Natural killer cell treated with Interleukin-12 subunit alpha and Interleukin-12 subunit beta and Interleukin-15 and Interleukin-18, amount 100 ng/mL, for 72 hours (primary cell): ENCODE data around the gene CR1L. TPM values are rescaled to one million over a fixed set of nuclear protein-coding genes. Genes with fewer than 3 reads are reported as not detected.
A peak's percentile ranks its signal among the peaks of the same experiment; 100 is the strongest.
"Not testable (repeated sequence)": the region's sequence is repeated elsewhere in the genome, so short reads cannot be mapped to it uniquely, and the experiment has no call there.

Source experiments
- ATAC-seq, 2 donors: fragments of 150-1000 bp; cut with Tn5 transposase in 1 of 2; sonication (Bioruptor Pico), chemical (Tn5 transposase) in 1 of 2; 2 replicates each; pipeline ENCODE4 v1.10.0; 2021
- DNase-seq: peaks from one replicate; pipeline ENCODE4 v3.0.0; 2022; ENCODE audit warnings: low spot score
- H3K27ac Mint-ChIP-seq, 2 donors: 1 replicate in 1 of 2; 2 replicates in 1 of 2; pipeline ENCODE4 v1.8.0; 2022; ENCODE audit warnings: mixed read lengths in 2 of 2, mild to moderate bottlenecking in 1 of 2, moderate library complexity in 1 of 2
- H3K27me3 Mint-ChIP-seq, 2 donors: 1 replicate in 1 of 2; 2 replicates in 1 of 2; pipeline ENCODE4 v1.8.0; 2022; ENCODE audit warnings: mixed read lengths in 2 of 2
- H3K36me3 Mint-ChIP-seq: one replicate; pipeline ENCODE4 v1.8.0; 2022; ENCODE audit warnings: mixed read lengths
- H3K4me1 Mint-ChIP-seq, 2 donors: 1 replicate in 1 of 2; 2 replicates in 1 of 2; pipeline ENCODE4 v1.8.0; 2022; ENCODE audit warnings: low read depth in 2 of 2, mixed read lengths in 2 of 2, mild to moderate bottlenecking in 1 of 2
- H3K4me3 Mint-ChIP-seq: one replicate; pipeline ENCODE4 v1.8.0; 2022; ENCODE audit warnings: mixed read lengths
- H3K9me3 Mint-ChIP-seq: 2 replicates; pipeline ENCODE4 v1.8.0; 2022; ENCODE audit warnings: mixed read lengths
- total RNA-seq, 2 donors: library from RNA; stranded (reverse); gene quantifications; one replicate each; pipeline ENCODE4 v1.2.3, GENCODE V29; 2022

The CR1L gene
- not detected for total RNA-seq

DNA sequence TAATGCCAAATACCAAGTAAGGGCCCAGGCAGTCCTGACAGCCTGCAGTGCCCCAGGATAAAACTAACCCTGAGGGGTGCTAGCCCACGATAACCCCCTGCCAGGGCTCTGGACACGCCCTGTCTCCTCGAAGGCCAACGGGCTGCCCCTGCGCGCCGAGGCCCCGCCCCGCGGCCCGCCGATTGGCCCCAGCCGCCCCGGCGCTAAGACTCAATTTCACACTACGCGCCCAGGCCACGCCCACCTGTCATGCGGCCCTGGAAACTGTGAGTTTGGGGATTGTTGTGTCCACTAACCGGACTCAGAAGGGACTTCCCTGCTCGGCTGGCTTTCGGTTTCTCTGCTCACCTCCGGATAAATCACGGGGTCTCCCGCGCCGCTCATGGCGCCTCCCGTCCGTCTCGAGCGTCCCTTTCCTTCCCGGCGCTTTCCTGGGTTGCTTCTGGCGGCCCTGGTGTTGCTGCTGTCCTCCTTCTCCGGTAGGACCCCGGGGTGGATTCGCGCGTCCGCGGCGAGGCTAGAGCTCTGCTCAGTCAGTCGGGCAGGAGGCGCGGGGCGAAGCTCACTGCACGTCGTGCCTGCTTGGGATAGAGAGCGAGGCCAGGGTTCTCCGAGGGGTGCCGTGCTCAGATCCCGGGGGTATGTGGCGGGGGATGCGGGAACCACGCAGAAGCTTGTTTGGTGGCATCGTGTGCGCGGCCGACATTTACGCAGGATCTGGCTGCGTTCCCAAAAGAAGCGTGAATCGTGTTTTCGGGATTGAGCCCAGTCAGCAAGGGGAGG is at the start of gene CR1L:
TSS of gene CR1L (plus strand) at position 282 of the 783 bp plus-strand sequence. CDS start at position 383, 101 bp downstream.
- H3K27ac Mint-ChIP-seq, result peak within 1 kb of the TSS in 1 of 2 donors; percentile 72
- DNase-seq (peak; percentile 90), ATAC-seq (peak; percentile 96)
- H3K36me3 Mint-ChIP-seq, result no peaks in the 10 kb centered on the region
- peaks cover 8 to 10% of the 10 kb centered on the region in 2 donors for H3K4me1 Mint-ChIP-seq
- H3K27me3 Mint-ChIP-seq, result peaks cover 18 to 51% of the 10 kb centered on the region in 2 donors
- H3K4me3 Mint-ChIP-seq, result peak within 1 kb of the TSS; percentile 70
- H3K9me3 Mint-ChIP-seq, result no peaks in the 10 kb centered on the region

DNA sequence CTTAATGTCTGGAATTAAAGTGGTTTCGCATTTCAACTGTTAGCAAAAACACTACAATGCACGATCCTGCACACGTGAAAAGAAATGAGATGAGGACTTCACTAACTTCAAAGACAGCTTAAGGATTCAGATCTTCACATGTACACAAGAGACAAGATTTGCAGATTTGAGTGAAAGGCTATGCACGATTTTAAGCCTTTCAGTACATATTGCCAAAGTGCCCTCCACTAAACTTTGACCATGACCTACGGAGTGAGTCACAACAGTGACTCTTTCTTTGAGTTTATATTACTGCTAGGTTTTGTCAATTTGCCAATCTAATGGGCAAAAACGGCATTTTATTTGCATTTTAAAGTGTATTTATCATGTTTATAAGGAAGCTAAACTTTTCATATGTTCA is 41.2 kb upstream of the CR1L start:
- ATAC-seq (no peak), DNase-seq (no peak)
- H3K4me3 Mint-ChIP-seq, result no peak overlapping the region
- no peak overlapping the region for H3K27ac Mint-ChIP-seq
- no peaks in the 10 kb centered on the region for H3K9me3 Mint-ChIP-seq
- no peaks in the 10 kb centered on the region for H3K36me3 Mint-ChIP-seq
- H3K27me3 Mint-ChIP-seq, result peaks cover 27 to 54% of the 10 kb centered on the region in 2 donors
- H3K4me1 Mint-ChIP-seq, result no peaks in the 10 kb centered on the region

DNA sequence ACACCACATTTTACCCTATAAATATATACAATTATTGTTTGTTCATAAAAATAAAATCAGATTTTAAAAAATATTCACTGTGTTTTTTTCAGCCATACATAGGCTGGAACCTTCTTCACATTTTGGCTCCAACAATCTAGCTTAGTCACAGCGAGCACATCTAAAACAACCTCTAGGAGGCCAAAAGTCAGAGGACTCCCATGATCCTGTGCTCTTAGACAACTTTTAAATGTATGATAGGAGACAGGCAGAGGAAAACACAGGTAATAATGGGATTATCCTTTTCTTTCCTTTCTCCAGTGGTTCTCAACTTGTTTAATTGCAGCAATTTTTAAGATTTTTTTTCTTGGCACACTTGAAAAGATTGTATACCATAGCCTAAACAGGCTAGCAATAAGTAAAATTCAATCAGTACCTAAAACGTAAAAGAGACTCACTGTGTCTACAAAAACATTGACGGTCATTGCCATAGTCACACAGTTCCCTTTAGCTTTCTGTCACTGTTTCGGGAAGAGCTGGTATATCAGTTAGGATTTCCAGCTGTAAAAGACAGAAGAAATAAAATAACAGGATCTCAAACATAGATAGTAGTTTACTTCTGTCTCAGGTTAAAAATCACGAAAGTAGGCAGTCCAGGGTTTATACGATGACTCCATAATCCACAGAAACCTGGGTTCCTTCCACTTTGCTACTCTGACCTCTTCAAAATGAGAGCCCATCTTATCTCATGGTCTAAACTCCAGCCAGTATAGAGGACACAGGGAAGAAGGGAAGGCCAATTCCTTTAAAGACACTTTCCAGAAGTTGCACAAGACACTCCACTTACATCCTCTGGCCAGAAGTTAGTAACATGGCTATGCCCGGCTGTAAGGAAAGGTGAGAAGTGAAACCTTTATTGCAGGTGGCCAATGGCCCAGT is 39.2 kb upstream of the CR1L start:
- no peak for ATAC-seq
- H3K4me3 Mint-ChIP-seq, result no peak overlapping the region
- no peaks in the 10 kb centered on the region for H3K4me1 Mint-ChIP-seq
- H3K27ac Mint-ChIP-seq, result no peak overlapping the region
- peaks cover 25 to 39% of the 10 kb centered on the region in 2 donors for H3K27me3 Mint-ChIP-seq
- H3K9me3 Mint-ChIP-seq, result no peaks in the 10 kb centered on the region
- DNase-seq, result no peak
- no peaks in the 10 kb centered on the region for H3K36me3 Mint-ChIP-seq

DNA sequence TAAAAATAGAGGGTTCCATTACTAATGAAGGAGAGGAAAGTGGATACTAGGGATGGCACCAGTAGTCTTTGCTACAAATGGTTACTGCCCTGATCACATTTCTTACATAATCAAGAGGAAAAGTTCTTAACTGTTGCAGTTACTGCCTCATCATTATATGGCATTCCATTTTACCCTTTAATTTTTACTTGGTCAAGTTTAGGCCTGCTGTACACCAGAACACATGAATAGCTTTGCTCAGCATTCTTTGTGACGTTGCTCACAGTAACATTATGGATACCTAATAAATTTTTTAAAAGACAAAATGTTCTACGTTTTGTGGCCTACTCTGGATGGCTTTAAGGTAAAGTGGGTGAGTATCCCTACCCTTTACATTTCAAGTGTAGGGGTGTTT is 38.6 kb upstream of the CR1L start:
- ATAC-seq (no peak), DNase-seq (no peak)
- H3K4me1 Mint-ChIP-seq, result no peaks in the 10 kb centered on the region
- no peak overlapping the region for H3K4me3 Mint-ChIP-seq
- H3K27me3 Mint-ChIP-seq, result peaks cover 30 to 39% of the 10 kb centered on the region in 2 donors
- no peak overlapping the region for H3K27ac Mint-ChIP-seq
- no peaks in the 10 kb centered on the region for H3K9me3 Mint-ChIP-seq
- no peaks in the 10 kb centered on the region for H3K36me3 Mint-ChIP-seq

DNA sequence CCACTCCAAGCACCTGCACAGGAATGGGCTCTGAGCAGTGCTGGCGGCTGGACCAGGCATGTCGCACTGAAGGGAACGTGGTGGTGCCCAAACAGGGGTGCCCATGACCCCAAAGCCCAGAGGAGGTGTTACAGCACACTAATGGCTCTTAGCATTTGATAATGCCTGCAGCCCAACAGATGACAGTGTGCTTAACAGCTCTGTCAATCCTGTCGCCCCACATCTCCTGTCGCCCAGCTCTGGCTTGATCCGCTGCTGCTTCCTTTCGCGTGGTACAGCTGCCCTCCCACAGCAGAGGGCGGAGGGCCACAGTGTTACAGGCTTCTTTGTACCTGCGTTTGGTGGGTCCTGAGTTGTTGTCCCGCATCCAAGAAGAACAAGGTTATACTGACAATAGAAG is 32.2 kb upstream of the CR1L start:
- no peaks in the 10 kb centered on the region for H3K9me3 Mint-ChIP-seq
- H3K27me3 Mint-ChIP-seq, result peaks cover 26 to 27% of the 10 kb centered on the region in 2 donors
- ATAC-seq (no peak), DNase-seq (no peak)
- H3K36me3 Mint-ChIP-seq, result no peaks in the 10 kb centered on the region
- no peaks in the 10 kb centered on the region for H3K4me1 Mint-ChIP-seq
- no peak overlapping the region for H3K4me3 Mint-ChIP-seq
- no peak overlapping the region for H3K27ac Mint-ChIP-seq

DNA sequence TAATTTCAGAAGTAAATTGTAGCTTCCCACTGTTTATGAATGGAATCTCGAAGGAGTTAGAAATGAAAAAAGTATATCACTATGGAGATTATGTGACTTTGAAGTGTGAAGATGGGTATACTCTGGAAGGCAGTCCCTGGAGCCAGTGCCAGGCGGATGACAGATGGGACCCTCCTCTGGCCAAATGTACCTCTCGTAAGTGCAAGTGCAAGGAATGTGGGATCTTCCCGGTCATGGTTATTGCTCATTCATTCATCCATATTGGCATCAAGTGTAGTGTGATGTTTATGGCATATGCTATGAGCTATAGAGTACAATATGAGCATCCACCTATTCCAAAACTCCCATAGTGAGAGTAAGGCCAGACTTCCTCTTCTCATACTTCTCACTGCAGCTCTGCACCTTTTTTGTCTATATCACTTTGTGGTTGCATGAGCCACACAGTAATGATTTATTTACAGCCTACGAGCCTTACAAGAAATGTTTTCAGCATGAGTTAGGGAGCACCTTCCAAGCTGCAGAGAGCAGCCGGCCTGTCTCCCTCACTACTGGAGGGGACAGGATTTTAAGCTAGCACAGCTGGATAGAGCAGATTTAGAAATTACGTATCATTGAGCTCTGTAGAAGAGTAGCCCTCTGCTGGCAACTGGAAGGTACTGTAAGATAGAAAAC is 24.9 kb upstream of the CR1L start:
- Mint-ChIP-seq H3K9me3 (no peaks in the 10 kb centered on the region), H3K36me3 (no peaks in the 10 kb centered on the region), H3K4me1 (peaks cover 0 to 4% of the 10 kb centered on the region in 2 donors), H3K27ac (no peak overlapping the region), H3K27me3 (peaks cover 17 to 27% of the 10 kb centered on the region in 2 donors), H3K4me3 (no peak overlapping the region)
- ATAC-seq (peak; percentile 72 to 76), DNase-seq (no peak)

DNA sequence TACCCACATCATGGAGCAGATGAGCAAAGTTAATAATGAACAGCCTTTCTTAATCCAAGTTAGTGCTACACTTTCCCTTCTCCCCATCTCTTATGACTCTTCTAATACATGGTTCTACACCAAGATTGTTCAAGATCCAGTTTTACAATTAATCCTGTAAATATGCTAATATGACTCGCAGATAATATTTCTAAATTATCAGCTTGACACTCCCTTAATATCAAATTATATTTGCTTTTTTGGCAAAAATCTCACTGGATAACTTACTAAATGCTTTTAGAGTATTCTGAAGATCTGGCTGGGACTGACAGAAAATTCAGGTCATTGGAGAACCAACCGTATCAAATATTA is 24.4 kb upstream of the CR1L start:
- no peak overlapping the region for H3K27ac Mint-ChIP-seq
- H3K4me1 Mint-ChIP-seq, result peaks cover 0 to 4% of the 10 kb centered on the region in 2 donors
- peaks cover 17 to 27% of the 10 kb centered on the region in 2 donors for H3K27me3 Mint-ChIP-seq
- no peaks in the 10 kb centered on the region for H3K9me3 Mint-ChIP-seq
- no peak overlapping the region for H3K4me3 Mint-ChIP-seq
- no peak for ATAC-seq
- no peak for DNase-seq
- no peaks in the 10 kb centered on the region for H3K36me3 Mint-ChIP-seq

DNA sequence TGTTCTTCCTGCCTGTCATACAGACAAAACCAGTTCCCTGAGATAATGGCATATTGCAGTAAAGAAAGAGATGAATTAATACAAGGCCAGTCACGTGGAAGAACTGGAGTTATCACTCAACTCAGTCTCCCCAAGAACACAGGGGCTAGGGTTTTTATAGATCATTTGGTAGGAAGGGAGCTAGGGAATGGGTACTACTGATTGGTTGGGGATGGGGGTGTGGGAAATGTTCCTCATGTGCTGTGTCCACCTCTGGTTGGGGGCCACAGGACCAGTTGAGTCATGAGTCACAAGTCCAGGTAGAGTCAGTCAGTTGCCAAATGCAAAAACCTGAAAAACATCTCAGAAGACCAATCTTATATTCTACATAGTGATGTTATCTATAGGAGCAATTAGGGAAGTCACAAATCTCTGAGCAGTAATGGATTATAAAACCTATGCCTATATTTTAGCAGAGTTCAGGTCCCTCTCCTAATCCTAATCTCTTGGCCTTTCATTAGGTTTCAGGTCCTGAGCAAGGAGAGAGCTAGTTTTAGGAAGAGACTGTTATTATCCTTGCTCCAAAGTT is 19.3 kb upstream of the CR1L start:
- not testable (repeated sequence) for ATAC-seq, H3K36me3 Mint-ChIP-seq, H3K9me3 Mint-ChIP-seq, H3K4me1 Mint-ChIP-seq, DNase-seq, H3K4me3 Mint-ChIP-seq
- Mint-ChIP-seq H3K27me3 (peaks cover 0 to 12% of the 10 kb centered on the region in 2 donors), H3K27ac (peak overlapping the region in 1 of 2 donors; percentile 13)

DNA sequence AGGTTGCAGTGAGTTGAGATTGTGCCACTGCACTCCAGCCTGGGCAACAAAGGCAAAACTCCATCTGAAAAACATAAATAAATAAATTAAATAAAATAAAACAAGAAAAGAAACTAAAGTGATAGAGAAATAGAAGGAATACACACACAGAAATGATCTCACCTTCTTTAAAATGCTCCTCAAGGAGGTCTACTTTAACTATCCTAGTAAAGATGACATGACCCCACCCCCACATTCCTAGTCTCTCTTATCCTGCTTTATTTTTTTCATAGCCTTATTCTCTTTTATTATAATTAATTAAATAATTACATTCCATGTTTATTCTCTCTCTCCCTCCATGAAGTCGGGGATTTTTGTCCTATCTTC is 18.0 kb upstream of the CR1L start:
- DNase-seq, result no peak
- Mint-ChIP-seq H3K36me3 (no peaks in the 10 kb centered on the region), H3K4me3 (no peak overlapping the region)

DNA sequence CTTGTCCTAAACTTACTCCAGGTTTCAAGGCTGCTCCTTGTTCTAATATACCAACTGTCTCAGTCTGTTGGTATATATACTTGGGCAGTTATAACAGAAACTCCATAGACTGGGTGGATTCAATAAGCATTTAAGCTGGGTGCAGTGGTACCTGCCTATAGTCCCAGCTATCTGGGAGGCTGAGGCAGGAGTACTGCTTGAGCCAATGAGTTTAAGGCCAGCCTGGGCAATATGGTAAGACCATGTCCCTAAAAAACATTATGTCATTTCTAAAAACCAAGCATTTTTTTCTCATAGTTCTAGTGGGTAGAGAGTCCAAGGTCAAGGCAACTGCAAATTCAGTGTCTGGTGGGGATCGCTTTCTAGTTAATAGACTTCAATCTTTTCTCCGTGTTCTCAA is 17.4 kb upstream of the CR1L start:
- no peaks in the 10 kb centered on the region for H3K9me3 Mint-ChIP-seq
- ATAC-seq (no peak), DNase-seq (no peak)
- H3K27me3 Mint-ChIP-seq, result peaks cover 7 to 20% of the 10 kb centered on the region in 2 donors
- H3K27ac Mint-ChIP-seq, result no peak overlapping the region
- no peaks in the 10 kb centered on the region for H3K4me1 Mint-ChIP-seq
- no peak overlapping the region for H3K4me3 Mint-ChIP-seq
- no peaks in the 10 kb centered on the region for H3K36me3 Mint-ChIP-seq

More for the DNA sequence above, 18.0 kb upstream of the CR1L start:
- H3K9me3 Mint-ChIP-seq, result no peaks in the 10 kb centered on the region
- H3K4me1 Mint-ChIP-seq, result no peaks in the 10 kb centered on the region
- peaks cover 7 to 19% of the 10 kb centered on the region in 2 donors for H3K27me3 Mint-ChIP-seq
- no peak for ATAC-seq
- no peak overlapping the region for H3K27ac Mint-ChIP-seq

DNA sequence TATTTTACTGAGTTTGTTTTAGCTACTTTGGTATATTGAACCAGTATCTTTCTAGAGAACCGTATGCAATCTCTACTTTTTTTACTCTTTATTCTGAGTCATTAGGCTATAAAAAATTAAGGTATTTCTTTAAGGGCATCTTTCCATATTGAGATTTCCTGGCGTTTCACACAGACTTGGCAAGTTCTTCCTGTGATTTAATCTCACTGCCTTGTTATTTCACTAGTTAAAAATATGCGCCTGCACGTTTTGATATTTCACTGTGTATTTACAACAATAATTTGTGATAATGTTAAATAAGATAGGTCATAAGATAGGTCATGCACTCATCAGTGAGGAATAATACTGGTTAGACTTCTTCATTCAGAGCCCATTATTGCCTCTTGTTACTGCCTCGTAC is 16.2 kb upstream of the CR1L start:
- Mint-ChIP-seq H3K4me3 (no peak overlapping the region), H3K9me3 (no peaks in the 10 kb centered on the region), H3K27ac (no peak overlapping the region), H3K4me1 (no peaks in the 10 kb centered on the region), H3K36me3 (no peaks in the 10 kb centered on the region), H3K27me3 (peaks cover 15 to 31% of the 10 kb centered on the region in 2 donors)
- no peak for DNase-seq
- no peak for ATAC-seq

DNA sequence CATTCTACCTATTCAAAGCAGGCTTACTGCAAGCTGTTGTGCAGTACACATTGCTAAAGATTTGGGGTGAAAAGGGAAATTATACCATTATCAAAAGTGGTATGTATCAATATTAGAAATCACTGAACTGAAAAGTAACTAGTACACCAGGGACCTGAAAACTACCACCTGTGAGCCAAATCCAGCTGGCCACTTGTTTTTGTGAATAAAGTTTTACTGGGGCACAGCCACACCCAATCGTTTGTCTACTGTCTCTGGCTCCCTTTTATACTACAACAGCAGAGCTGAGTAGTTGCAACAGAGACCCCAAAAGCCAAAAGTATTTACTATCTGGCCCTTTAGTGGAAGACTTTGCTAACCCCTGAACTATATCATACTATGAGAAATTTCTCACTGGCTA is 13.8 kb upstream of the CR1L start:
- Mint-ChIP-seq H3K27ac (no peak overlapping the region), H3K4me3 (no peak overlapping the region), H3K27me3 (peaks cover 19 to 39% of the 10 kb centered on the region in 2 donors), H3K36me3 (no peaks in the 10 kb centered on the region), H3K4me1 (no peaks in the 10 kb centered on the region), H3K9me3 (no peaks in the 10 kb centered on the region)
- no peak for DNase-seq
- ATAC-seq, result no peak

DNA sequence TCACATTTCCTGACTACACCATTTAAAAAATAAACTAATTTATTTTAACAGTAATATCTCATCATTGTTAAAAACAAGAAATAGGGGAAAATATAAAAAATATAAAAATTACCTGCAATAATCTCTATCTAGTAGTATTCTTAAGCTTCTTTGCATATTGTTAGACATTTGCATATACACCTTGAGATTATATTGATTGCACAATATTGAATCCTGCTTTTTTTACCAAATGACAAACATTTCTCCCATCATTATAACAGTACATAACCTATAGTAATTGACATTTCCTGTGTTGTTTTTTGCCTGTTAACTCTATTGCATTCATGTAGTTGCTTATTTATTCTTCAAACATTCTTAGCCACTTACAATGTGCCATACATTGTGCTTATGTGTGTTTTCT is 11.7 kb upstream of the CR1L start:
- Mint-ChIP-seq H3K36me3 (no peaks in the 10 kb centered on the region), H3K9me3 (no peaks in the 10 kb centered on the region), H3K27me3 (peaks cover 22 to 42% of the 10 kb centered on the region in 2 donors), H3K4me1 (no peaks in the 10 kb centered on the region), H3K4me3 (no peak overlapping the region), H3K27ac (no peak overlapping the region)
- no peak for DNase-seq
- ATAC-seq, result no peak
